Superior temporal gyrus (tissue), 1 donor: ENCODE results near the gene MAMDC2.
"Not testable (repeated sequence)": the region's sequence is repeated elsewhere in the genome, so short reads cannot be mapped to it uniquely, and the experiment has no call there.

Experiments
- DNase-seq: peaks from one replicate; pipeline ENCODE4 v3.0.0-alpha.2; 2016; ENCODE audit errors: extremely low spot score

The MAMDC2 gene

GRCh38 chr9:70192707-70193106 lies 149.1 kb downstream of the MAMDC2 start:
- DNase-seq: no peak

- DNase-seq: no peak
Measured at GRCh38 chr9:70195456-70195855, 151.8 kb downstream of the MAMDC2 start.

- DNase-seq: no peak
Measured at GRCh38 chr9:70197216-70198044, 153.8 kb downstream of the MAMDC2 start.

GRCh38 chr9:70204743-70205142 lies 161.1 kb downstream of the MAMDC2 start:
- not testable (repeated sequence) for DNase-seq

- no peak for DNase-seq
Measured at GRCh38 chr9:70205366-70206020, 161.8 kb downstream of the MAMDC2 start.

GRCh38 chr9:70217029-70217428 lies 173.4 kb downstream of the MAMDC2 start:
- no peak for DNase-seq

GRCh38 chr9:70218767-70219166 lies 175.1 kb downstream of the MAMDC2 start:
- peak; percentile 9 for DNase-seq

- DNase-seq: no peak
Measured at GRCh38 chr9:70220216-70220615, 176.6 kb downstream of the MAMDC2 start.

GRCh38 chr9:70222354-70222753 lies 178.7 kb downstream of the MAMDC2 start:
- DNase-seq: peak; percentile 3

GRCh38 chr9:70228118-70228517 lies 184.5 kb downstream of the MAMDC2 start:
- DNase-seq: peak; percentile 12

- peak; percentile 40 for DNase-seq
Measured at GRCh38 chr9:70228611-70229010, 185.0 kb downstream of the MAMDC2 start.

GRCh38 chr9:70229026-70229425 lies 185.4 kb downstream of the MAMDC2 start:
- no peak for DNase-seq

- peak; percentile 59 for DNase-seq
Measured at GRCh38 chr9:70229579-70229978, 185.9 kb downstream of the MAMDC2 start.

GRCh38 chr9:70232476-70232875 lies 188.8 kb downstream of the MAMDC2 start:
- DNase-seq: no peak

- DNase-seq: not testable (repeated sequence)
Measured at GRCh38 chr9:70234208-70234607, 190.6 kb downstream of the MAMDC2 start.

- DNase-seq: not testable (repeated sequence)
Measured at GRCh38 chr9:70245952-70246351, 202.3 kb downstream of the MAMDC2 start.

- DNase-seq: no peak
Measured at GRCh38 chr9:70250221-70250620, 206.6 kb downstream of the MAMDC2 start.

GRCh38 chr9:70255486-70255885 lies 211.8 kb downstream of the MAMDC2 start:
- no peak for DNase-seq

- no peak for DNase-seq
Measured at GRCh38 chr9:70256123-70256551, 212.5 kb downstream of the MAMDC2 start.

- peak; percentile 22 for DNase-seq
Measured at GRCh38 chr9:70257502-70257901, 213.9 kb downstream of the MAMDC2 start.

GRCh38 chr9:70257991-70258691 lies 214.5 kb downstream of the MAMDC2 start:
- DNase-seq: peak; percentile 62
